ENCODE data around the gene EML1.

DNA sequence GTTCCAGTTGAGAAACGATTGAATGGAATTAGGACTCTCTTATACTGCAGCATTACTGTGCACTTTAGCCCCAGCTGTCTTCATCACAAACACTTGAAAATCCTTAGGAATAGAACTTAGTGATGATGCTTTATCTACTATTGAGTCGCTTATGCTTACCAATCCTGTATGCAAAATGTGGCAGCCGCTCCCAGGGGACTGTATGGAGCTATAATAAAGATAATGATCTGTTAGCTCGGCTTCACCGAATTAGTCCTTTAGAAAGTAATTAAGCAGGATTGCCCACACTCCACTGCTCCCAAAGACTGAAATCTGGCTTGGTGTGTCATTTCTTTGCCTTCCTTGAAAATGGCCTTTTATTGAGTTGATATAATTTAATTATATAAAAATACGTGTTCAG lies 10.6 kb downstream of the EML1 start:
- TF ChIP-seq, protein P1, sequence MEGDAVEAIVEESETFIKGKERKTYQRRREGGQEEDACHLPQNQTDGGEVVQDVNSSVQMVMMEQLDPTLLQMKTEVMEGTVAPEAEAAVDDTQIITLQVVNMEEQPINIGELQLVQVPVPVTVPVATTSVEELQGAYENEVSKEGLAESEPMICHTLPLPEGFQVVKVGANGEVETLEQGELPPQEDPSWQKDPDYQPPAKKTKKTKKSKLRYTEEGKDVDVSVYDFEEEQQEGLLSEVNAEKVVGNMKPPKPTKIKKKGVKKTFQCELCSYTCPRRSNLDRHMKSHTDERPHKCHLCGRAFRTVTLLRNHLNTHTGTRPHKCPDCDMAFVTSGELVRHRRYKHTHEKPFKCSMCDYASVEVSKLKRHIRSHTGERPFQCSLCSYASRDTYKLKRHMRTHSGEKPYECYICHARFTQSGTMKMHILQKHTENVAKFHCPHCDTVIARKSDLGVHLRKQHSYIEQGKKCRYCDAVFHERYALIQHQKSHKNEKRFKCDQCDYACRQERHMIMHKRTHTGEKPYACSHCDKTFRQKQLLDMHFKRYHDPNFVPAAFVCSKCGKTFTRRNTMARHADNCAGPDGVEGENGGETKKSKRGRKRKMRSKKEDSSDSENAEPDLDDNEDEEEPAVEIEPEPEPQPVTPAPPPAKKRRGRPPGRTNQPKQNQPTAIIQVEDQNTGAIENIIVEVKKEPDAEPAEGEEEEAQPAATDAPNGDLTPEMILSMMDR (conservative IDR thresholded peaks at IDR 0.05; ENCODE audit: low read length) = no peak
- TF ChIP-seq EZH2phosphoT487 (IDR thresholded peaks at IDR 0.05; ENCODE audit: borderline replicate concordance, low read depth, low read length) = no peak
